MM.1S (cell line): ENCODE data around the gene SLC6A11.

Experiments
- DNase-seq: peaks from one replicate; pipeline ENCODE4 v3.0.0-alpha.2; 2015
- H2AFZ ChIP-seq: fragments of 300-600 bp; sonication (generic); 2 replicates; pipeline ENCODE4 v1.6.0; 2016; ENCODE audit warnings: antibody characterized with exemption, low read length
- H3F3A ChIP-seq: fragments of 300-600 bp; sonication (generic); 2 replicates; pipeline ENCODE4 v1.6.1; 2016; ENCODE audit warnings: mild to moderate bottlenecking, antibody characterized with exemption, low read length, moderate library complexity, mixed read lengths; ENCODE audit not compliant: insufficient read depth
- H3K27ac ChIP-seq: fragments of 300-600 bp; sonication (generic); 2 replicates; pipeline ENCODE4 v1.5.1; 2016; ENCODE audit warnings: mild to moderate bottlenecking, low read length
- H3K27me3 ChIP-seq: fragments of 300-600 bp; sonication (generic); replicated peaks from 2 replicates; pipeline ENCODE4 v1.6.0; 2016; ENCODE audit warnings: low read length; ENCODE audit not compliant: insufficient read depth
- H3K36me3 ChIP-seq: fragments of 300-600 bp; sonication (generic); replicated peaks from 2 replicates; pipeline ENCODE4 v1.6.1; 2016; ENCODE audit warnings: mild to moderate bottlenecking, low read length, mixed read lengths; ENCODE audit not compliant: insufficient read depth
- H3K4me1 ChIP-seq: fragments of 300-600 bp; sonication (generic); 2 replicates; pipeline ENCODE4 v1.6.1; 2016; ENCODE audit warnings: low read length, mixed read lengths
- H3K4me2 ChIP-seq: fragments of 300-600 bp; sonication (generic); 2 replicates; pipeline ENCODE4 v1.6.0; 2016; ENCODE audit warnings: low read depth, low read length
- H3K4me3 ChIP-seq: fragments of 300-600 bp; sonication (generic); 2 replicates; pipeline ENCODE4 v1.5.1; 2016; ENCODE audit warnings: low read length, mixed read lengths
- H3K79me2 ChIP-seq: fragments of 300-600 bp; sonication (generic); 2 replicates; pipeline ENCODE4 v1.6.1; 2016; ENCODE audit warnings: mixed run types, low read length, mixed read lengths
- H3K9ac ChIP-seq: fragments of 300-600 bp; sonication (generic); 2 replicates; pipeline ENCODE4 v1.6.1; 2016; ENCODE audit warnings: low read length, mixed read lengths
- H3K9me2 ChIP-seq: fragments of 300-600 bp; sonication (generic); replicated peaks from 2 replicates; pipeline ENCODE4 v1.6.1; 2016; ENCODE audit warnings: mild to moderate bottlenecking, low read length, mixed read lengths; ENCODE audit not compliant: insufficient read depth
- H3K9me3 ChIP-seq: fragments of 300-600 bp; sonication (generic); replicated peaks from 2 replicates; pipeline ENCODE4 v1.6.1; 2016; ENCODE audit warnings: mild to moderate bottlenecking, low read length, mixed read lengths; ENCODE audit not compliant: insufficient read depth
- H4K20me1 ChIP-seq: fragments of 300-600 bp; sonication (generic); 2 replicates; pipeline ENCODE4 v1.6.1; 2016; ENCODE audit warnings: mild to moderate bottlenecking, low read length, moderate library complexity, mixed read lengths; ENCODE audit not compliant: insufficient read depth
- CTCF ChIP-seq: fragments of 300-600 bp; sonication (generic); IDR thresholded peaks from 2 replicates; pipeline ENCODE4 v1.5.1; 2016; ENCODE audit warnings: antibody characterized with exemption, low read length, mixed read lengths
- EZH2 ChIP-seq: fragments of 300-600 bp; sonication (generic); optimal IDR thresholded peaks from 2 replicates; pipeline ENCODE3; 2017; ENCODE audit warnings: low read depth, mild to moderate bottlenecking, antibody characterized with exemption, low read length, mixed read lengths
- EZH2phosphoT487 ChIP-seq: fragments of 300-600 bp; sonication (generic); IDR thresholded peaks from 2 replicates; pipeline ENCODE4 v1.6.1; 2018; ENCODE audit warnings: antibody characterized with exemption, low read length

Gene SLC6A11

GRCh38 chr3:10824468-10824867, 8.4 kb downstream of the SLC6A11 start:
- Histone ChIP-seq H3K9me3 (no peaks in the 10 kb centered on the region), H2AFZ (no peak overlapping the region), H3K79me2 (no peaks in the 10 kb centered on the region)

GRCh38 chr3:10833855-10834414, 17.9 kb downstream of the SLC6A11 start:
- no peak overlapping the region for H3K9ac ChIP-seq
- no peaks in the 10 kb centered on the region for H3K36me3 ChIP-seq
- TF ChIP-seq CTCF: no peak
- TF ChIP-seq EZH2phosphoT487: no peak
- no peak for TF ChIP-seq EZH2
- no peaks in the 10 kb centered on the region for H3K9me3 ChIP-seq
- H3K9me2 ChIP-seq: no peaks in the 10 kb centered on the region
- 0 out of 2 replicates have a peak, but pooled peaks cover 3% of the 10 kb centered on the region for H3F3A ChIP-seq
- peak; percentile 57 for DNase-seq
- H3K4me3 ChIP-seq: no peak overlapping the region
- no peak overlapping the region for H3K4me2 ChIP-seq
- no peaks in the 10 kb centered on the region for H4K20me1 ChIP-seq
- H3K79me2 ChIP-seq: no peaks in the 10 kb centered on the region
- H2AFZ ChIP-seq: no peak overlapping the region
- 0 out of 2 replicates have a peak, but pooled peaks cover 5% of the 10 kb centered on the region for H3K4me1 ChIP-seq
- no peaks in the 10 kb centered on the region for H3K27me3 ChIP-seq
- H3K27ac ChIP-seq: peak overlapping the region; percentile 25; the same call in 1 of the 2 replicates

More at GRCh38 chr3:10824468-10824867, 8.4 kb downstream of the SLC6A11 start:
- TF ChIP-seq EZH2phosphoT487 (no peak), EZH2 (no peak), CTCF (no peak)
- H3K27me3 ChIP-seq: no peaks in the 10 kb centered on the region
- no peaks in the 10 kb centered on the region for H3K9me2 ChIP-seq
- H3K36me3 ChIP-seq: no peaks in the 10 kb centered on the region
- no peak overlapping the region for H3K4me3 ChIP-seq
- H3K4me1 ChIP-seq: no peaks in the 10 kb centered on the region
- H3K4me2 ChIP-seq: no peak overlapping the region
- no peak overlapping the region for H3K9ac ChIP-seq
- no peaks in the 10 kb centered on the region for H4K20me1 ChIP-seq
- no peak for DNase-seq
- no peak overlapping the region for H3K27ac ChIP-seq
- no peaks in the 10 kb centered on the region for H3F3A ChIP-seq

GRCh38 chr3:10834951-10835350, 18.9 kb downstream of the SLC6A11 start:
- H3K9ac ChIP-seq: no peak overlapping the region
- no peak for DNase-seq
- H3K4me3 ChIP-seq: no peak overlapping the region
- H3K27me3 ChIP-seq: no peaks in the 10 kb centered on the region
- H4K20me1 ChIP-seq: no peaks in the 10 kb centered on the region
- H2AFZ ChIP-seq: no peak overlapping the region
- H3K9me3 ChIP-seq: no peaks in the 10 kb centered on the region
- H3K4me1 ChIP-seq: 0 out of 2 replicates have a peak, but pooled peaks cover 5% of the 10 kb centered on the region
- TF ChIP-seq EZH2 (no peak), CTCF (no peak), EZH2phosphoT487 (no peak)
- no peaks in the 10 kb centered on the region for H3K36me3 ChIP-seq
- 0 out of 2 replicates have a peak, but pooled peaks cover 3% of the 10 kb centered on the region for H3F3A ChIP-seq
- no peaks in the 10 kb centered on the region for H3K9me2 ChIP-seq
- H3K27ac ChIP-seq: no peak overlapping the region
- H3K4me2 ChIP-seq: no peak overlapping the region
- H3K79me2 ChIP-seq: no peaks in the 10 kb centered on the region
